Stimulated activated CD8-positive, alpha-beta memory T cell treated with anti-CD3 and anti-CD28 coated beads, Interleukin-12 subunit alpha, Interleukin-12 subunit beta, amount 100 ng/mL, for 4 hours (primary cell): ENCODE results near the gene GCNT3.

ENCODE experiments used
- DNase-seq: peaks from one replicate; pipeline ENCODE4 v3.0.0-alpha.2; 2020; ENCODE audit warnings: low read depth

GCNT3 gene

GRCh38 chr15:59611276-59612260 lies at the start of gene GCNT3:
TSS of gene GCNT3 (plus strand) at chr15:59611783. CDS start at chr15:59618239, 6,456 bp downstream.
- DNase-seq, result no peak

DNA sequence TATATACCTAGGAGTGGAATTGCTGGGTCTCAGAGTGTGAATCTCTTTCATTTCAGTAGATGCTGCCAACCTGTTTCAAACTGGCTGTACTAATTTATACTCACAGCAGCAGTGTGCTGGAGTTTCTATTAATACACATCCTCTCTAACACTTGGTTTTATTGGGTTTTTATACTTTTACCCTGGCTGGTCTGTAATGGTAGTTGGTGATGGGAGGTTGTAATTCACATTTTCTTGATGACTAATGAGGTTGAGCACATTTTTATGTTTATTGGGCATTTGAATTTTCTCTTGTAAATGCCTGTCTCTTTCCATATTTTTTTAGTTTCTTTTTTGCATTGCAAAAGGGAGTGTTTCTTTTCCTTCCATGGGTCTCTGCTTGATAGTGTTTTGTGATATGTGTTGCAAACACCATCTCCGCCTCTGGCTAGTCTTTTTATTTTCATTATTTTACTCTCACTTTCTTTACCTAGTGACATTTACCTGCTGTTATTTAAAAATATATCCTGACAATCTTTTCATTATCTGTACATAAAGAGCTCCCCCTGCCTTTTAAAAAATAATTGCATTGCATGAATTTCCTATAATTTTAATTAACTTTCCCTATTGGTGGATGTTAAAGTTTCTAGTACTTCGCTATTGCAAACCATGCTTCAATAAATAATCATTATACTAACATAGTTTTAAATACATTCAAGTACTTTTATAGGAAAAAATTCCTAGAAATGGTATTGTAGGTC lies 49.0 kb upstream of the GCNT3 start:
- no peak for DNase-seq

DNA sequence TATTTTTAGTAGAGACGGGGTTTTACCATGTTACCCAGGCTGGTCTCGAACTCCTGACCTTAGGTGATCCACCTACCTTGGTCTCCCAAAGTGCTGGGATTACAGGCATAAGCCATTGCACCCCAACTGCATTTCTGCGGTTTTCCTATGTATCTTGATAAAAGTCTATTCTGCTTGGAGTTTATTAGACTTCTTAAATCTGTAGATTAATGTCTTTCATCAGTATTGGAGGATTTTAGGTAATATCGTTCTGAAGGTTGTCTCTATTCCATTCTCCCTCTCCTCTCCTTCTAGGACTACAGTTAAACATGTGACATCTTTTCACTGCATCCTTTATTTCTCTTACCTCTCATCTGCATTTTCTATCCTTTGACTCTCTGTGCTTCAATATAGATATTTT lies 46.3 kb upstream of the GCNT3 start:
- DNase-seq, result no peak

GRCh38 chr15:59567324-59567723 lies 44.3 kb upstream of the GCNT3 start:
- DNase-seq, result no peak

DNA sequence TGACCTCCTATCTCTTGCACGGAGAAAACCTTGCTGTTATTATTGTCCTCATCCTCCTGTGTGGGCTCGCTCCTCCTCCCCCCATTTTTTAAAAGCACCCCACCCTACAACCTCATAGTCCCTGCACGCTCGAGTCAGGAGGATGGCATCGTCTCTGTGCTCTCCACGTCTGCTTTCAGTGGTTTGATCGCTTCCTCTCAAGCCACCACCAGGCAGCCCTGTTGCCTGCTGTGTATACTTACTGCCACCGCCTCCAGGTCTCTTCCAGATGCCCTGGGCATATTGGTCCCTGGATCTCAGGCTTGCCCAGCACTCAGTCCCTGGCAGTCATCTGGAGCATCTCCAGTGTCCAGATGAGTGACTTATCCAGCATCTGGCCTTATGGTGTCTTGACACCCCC lies 42.1 kb upstream of the GCNT3 start:
- DNase-seq, result no peak

DNA sequence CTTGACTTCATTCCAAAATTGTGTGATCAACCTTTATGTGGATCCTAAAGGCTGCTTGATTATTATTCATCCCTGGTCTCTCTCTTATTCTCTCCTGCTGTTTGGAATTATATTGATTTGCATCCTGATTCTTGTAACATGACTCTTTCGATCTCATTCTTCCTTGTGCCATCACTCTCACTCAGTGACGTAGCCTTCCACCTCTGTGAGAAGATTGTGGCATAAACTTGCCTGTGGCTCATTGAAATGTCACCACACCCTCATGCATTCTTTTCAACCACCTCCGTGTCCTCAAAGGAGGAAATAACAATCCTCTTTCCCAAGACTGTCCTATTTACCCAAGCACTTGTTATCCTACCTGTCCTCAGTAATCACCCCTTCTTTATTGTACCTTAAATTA lies 41.3 kb upstream of the GCNT3 start:
- no peak for DNase-seq

GRCh38 chr15:59571606-59572005 lies 40.0 kb upstream of the GCNT3 start:
- no peak for DNase-seq

- no peak for DNase-seq
Observed at GRCh38 chr15:59583088-59583487, 28.5 kb upstream of the GCNT3 start.

DNA sequence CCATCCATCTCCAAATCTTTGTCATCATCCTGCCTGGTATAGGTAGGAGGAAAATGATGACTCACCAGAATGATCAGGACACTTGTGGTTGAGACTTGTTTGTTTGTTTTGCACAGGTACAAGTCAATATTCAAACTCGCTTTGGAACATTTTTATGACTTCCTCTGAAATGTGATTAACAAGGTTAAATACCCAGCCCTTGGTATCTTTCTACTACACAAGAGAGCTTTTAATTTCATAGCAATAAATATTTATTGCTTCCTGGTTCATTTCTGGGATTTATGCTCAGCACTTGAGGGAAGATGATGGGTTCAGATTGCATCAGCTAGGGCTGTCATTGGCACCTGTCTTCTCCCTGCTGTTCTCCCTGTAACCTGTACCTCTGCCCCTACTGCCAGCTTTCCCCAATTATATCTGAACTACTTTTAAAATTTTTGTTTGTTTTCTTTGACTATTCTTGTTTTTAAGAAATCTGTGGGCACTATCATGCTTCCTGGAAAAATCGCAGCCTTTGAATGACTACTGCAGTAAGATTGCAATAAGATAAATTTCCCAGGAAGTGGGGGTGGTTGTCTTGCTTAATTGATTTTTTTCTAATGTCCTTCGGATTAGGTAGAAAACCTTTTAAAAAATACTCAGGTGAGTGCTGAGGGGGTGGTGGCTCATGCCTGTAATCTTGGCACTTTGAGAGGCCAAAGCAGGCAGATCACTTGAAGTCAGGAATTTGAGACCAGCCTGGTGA lies 24.3 kb upstream of the GCNT3 start:
- no peak for DNase-seq

DNA sequence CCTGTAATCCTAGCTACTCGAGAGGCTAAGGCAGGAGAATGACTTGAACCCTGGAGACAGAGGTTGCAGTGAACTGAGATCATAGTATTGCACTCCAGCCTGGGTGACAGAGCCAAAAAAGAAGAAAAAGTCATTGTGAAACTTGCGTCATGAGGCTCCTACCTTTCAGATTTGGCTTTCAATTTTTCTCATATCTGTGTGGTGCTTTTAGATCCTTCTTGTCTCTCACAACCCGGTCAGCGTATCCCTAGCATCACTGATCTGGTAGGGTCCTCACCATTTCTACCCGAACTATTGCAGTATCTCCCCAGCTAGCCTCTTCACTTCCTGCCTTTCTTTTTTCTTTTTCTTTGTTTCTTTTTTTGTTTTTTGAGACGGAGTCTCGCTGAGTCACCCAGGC lies 21.6 kb upstream of the GCNT3 start:
- DNase-seq, result no peak

DNA sequence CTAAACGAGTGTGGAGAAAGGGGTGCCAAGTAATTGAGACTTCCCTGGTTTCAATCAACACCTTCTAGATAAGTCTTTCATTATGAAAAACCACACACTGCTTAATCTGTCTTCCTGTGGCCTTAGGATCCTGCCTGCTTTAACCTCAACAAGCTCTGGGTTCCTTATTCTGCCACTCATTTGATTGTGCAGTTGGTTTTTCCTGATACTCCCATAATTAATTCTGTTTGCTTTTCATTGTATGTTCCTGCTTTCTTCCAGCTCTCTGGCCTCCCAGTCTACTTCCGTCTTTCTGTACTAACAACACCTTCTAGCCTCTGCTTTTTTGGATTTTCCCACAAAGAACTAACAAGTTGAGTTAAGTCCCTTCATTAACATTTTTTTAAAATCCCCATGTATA lies 20.2 kb upstream of the GCNT3 start:
- no peak for DNase-seq

- DNase-seq, result no peak
Observed at GRCh38 chr15:59594493-59594942, 17.1 kb upstream of the GCNT3 start.

- no peak for DNase-seq
Observed at GRCh38 chr15:59594991-59595390, 16.6 kb upstream of the GCNT3 start.

DNA sequence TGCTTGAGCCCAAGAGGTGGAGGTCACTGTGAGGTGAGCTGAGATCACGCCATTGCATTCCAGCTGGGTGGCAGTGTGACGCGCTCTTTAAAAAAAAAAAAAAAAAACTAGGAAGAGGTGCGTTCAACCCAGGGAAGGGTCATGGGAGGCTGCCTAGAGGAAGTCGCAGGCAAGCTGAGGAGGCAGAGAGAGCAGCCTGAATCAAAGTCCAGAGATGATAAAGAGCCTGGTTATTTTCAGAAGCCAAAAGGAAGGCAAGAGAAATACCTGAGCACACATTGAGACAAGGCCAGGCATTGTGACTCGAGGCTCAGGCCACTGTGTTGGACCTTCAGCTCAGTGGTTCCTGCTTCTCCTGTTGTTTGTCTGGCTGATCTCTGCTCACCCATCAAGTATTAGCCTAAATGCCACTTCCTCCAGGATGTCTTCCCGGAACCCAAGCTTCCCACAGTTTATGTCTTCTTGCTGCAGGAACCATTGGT lies 16.1 kb upstream of the GCNT3 start:
- no peak for DNase-seq

DNA sequence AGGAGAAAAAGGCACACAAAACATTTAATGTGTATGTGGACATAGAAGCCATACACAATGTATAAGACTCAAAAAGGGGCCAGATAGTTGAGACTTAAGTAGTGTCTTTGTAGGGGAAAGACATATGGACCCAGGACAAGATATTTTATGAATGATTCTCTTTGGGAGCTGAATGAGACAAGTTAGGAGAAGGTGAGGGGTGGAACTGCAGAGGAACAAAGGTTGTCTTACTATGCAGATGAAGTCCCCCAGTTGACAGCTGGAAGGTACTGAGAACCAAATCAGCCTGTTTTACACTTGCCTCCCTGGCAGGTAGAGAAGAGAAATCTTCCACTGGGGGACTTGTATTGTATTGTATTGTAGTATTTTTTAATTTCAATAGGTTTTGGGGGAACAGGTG lies 14.9 kb upstream of the GCNT3 start:
- no peak for DNase-seq

- DNase-seq, result no peak
Observed at GRCh38 chr15:59598461-59598860, 13.1 kb upstream of the GCNT3 start.

- no peak for DNase-seq
Observed at GRCh38 chr15:59605994-59606393, 5.6 kb upstream of the GCNT3 start.

GRCh38 chr15:59609730-59610712 lies 1.6 kb upstream of the GCNT3 start:
- no peak for DNase-seq

GRCh38 chr15:59614153-59614552 lies 2.6 kb downstream of the GCNT3 start:
- DNase-seq, result no peak

GRCh38 chr15:59615661-59616060 lies 4.1 kb downstream of the GCNT3 start:
- DNase-seq, result no peak

GRCh38 chr15:59616379-59616778 lies 4.8 kb downstream of the GCNT3 start:
- no peak for DNase-seq
